Neuronal stem cell (in vitro differentiated cells): Measurements from ENCODE around the gene BLVRA.

Experiments used
- DNase-seq: peaks from one replicate; pipeline ENCODE4 v3.0.0-alpha.2; 2013; ENCODE audit warnings: low spot score
- H2AFZ ChIP-seq: one replicate; pipeline ENCODE4 v1.6.1; 2013; ENCODE audit warnings: mild to moderate bottlenecking, low read length, inconsistent platforms
- H2AK5ac ChIP-seq: 2 replicates; pipeline ENCODE4 v1.6.1; 2013; ENCODE audit warnings: low read depth, mild to moderate bottlenecking, inconsistent platforms, low read length, moderate library complexity, mixed read lengths
- H2BK120ac ChIP-seq: 2 replicates; pipeline ENCODE4 v1.6.1; 2013; ENCODE audit warnings: low read depth, mild to moderate bottlenecking, inconsistent platforms, low read length, moderate library complexity, mixed read lengths
- H2BK12ac ChIP-seq: one replicate; pipeline ENCODE4 v1.6.1; 2013; ENCODE audit warnings: low read length, inconsistent platforms
- H2BK15ac ChIP-seq: 2 replicates; pipeline ENCODE4 v1.6.1; 2013; ENCODE audit warnings: mild to moderate bottlenecking, low read length, inconsistent platforms, mixed read lengths
- H2BK5ac ChIP-seq: one replicate; pipeline ENCODE4 v1.6.1; 2013; ENCODE audit warnings: inconsistent platforms, mild to moderate bottlenecking, low read length, moderate library complexity
- H3K14ac ChIP-seq: one replicate; pipeline ENCODE4 v1.6.1; 2013; ENCODE audit warnings: low read length, inconsistent platforms
- H3K18ac ChIP-seq: 2 replicates; pipeline ENCODE4 v1.6.1; 2013; ENCODE audit warnings: low read length, inconsistent platforms
- H3K23ac ChIP-seq: 2 replicates; pipeline ENCODE4 v1.6.1; 2013; ENCODE audit warnings: low read depth, mild to moderate bottlenecking, mixed read lengths, low read length, inconsistent platforms; ENCODE audit not compliant: poor library complexity
- H3K27ac ChIP-seq: replicated peaks from 3 replicates; pipeline ENCODE4 v1.5.1; 2013; ENCODE audit warnings: low read length, inconsistent platforms
- H3K27me3 ChIP-seq, 3 experiments: 2 replicates each; pipeline ENCODE4 v1.6.1; 2013; ENCODE audit warnings: low read length in 3 of 3, mild to moderate bottlenecking in 2 of 3, inconsistent platforms in 1 of 3, low read depth in 1 of 3, mixed read lengths in 1 of 3, moderate library complexity in 1 of 3; ENCODE audit not compliant: control insufficient read depth in 3 of 3, insufficient read depth in 3 of 3
- H3K36me3 ChIP-seq, 2 donors: replicated peaks in 1 of 2; 2 replicates each; pipeline ENCODE4 v1.6.1; 2013; ENCODE audit warnings: low read length in 2 of 2; ENCODE audit not compliant: control insufficient read depth in 2 of 2, insufficient read depth in 2 of 2
- H3K4ac ChIP-seq: 2 replicates; pipeline ENCODE4 v1.6.1; 2013; ENCODE audit warnings: inconsistent platforms, mild to moderate bottlenecking, low read length, moderate library complexity
- H3K4me1 ChIP-seq, 2 donors: 1 replicate in 1 of 2; 2 replicates in 1 of 2; pipeline ENCODE4 v1.6.1; 2013; ENCODE audit warnings: low read length in 2 of 2, low read depth in 1 of 2; ENCODE audit not compliant: control insufficient read depth in 2 of 2, insufficient read depth in 1 of 2
- H3K4me2 ChIP-seq: one replicate; pipeline ENCODE4 v1.6.1; 2013; ENCODE audit warnings: mild to moderate bottlenecking, low read length, inconsistent platforms; ENCODE audit not compliant: insufficient read depth, poor library complexity, severe bottlenecking
- H3K4me3 ChIP-seq, 2 donors: 2 replicates each; pipeline ENCODE4 v1.5.1; 2013; ENCODE audit warnings: low read length in 2 of 2, mild to moderate bottlenecking in 2 of 2, inconsistent platforms in 1 of 2, moderate library complexity in 1 of 2
- H3K79me1 ChIP-seq: one replicate; pipeline ENCODE4 v1.6.1; 2013; ENCODE audit warnings: low read depth, mild to moderate bottlenecking, inconsistent platforms, low read length, moderate library complexity
- H3K9ac ChIP-seq: one replicate; pipeline ENCODE4 v1.6.1; 2013; ENCODE audit warnings: mild to moderate bottlenecking, low read depth, low read length, inconsistent platforms; ENCODE audit not compliant: poor library complexity
- H3K9me3 ChIP-seq, 2 donors: replicated peaks in 1 of 2; 2 replicates each; pipeline versions ENCODE3 to v1.6.1; 2013; ENCODE audit warnings: low read length in 2 of 2, mild to moderate bottlenecking in 2 of 2, inconsistent platforms in 1 of 2, low read depth in 1 of 2, mixed read lengths in 1 of 2, moderate library complexity in 1 of 2; ENCODE audit not compliant: control insufficient read depth in 2 of 2, insufficient read depth in 1 of 2
- H4K8ac ChIP-seq: one replicate; pipeline ENCODE4 v1.6.1; 2013; ENCODE audit warnings: low read depth, mild to moderate bottlenecking, inconsistent platforms, low read length, moderate library complexity
- H4K91ac ChIP-seq: one replicate; pipeline ENCODE4 v1.6.1; 2013; ENCODE audit warnings: low read length, low read depth, mild to moderate bottlenecking, inconsistent platforms; ENCODE audit not compliant: poor library complexity
- WGBS, 2 donors: extraction: QIAGEN DNeasy Blood & Tissue Kit; methylation state at CpG; one replicate each; pipeline ENCODE4 v1.1.7; 2013; ENCODE audit warnings: missing lambda C conversion rate in 2 of 2, mixed read lengths in 1 of 2; ENCODE audit not compliant: insufficient read length in 2 of 2, insufficient replicate concordance in 1 of 2; ENCODE audit errors: extremely low coverage in 2 of 2; 5-methylcytosine and 5-hydroxymethylcytosine counted together

BLVRA gene

DNA sequence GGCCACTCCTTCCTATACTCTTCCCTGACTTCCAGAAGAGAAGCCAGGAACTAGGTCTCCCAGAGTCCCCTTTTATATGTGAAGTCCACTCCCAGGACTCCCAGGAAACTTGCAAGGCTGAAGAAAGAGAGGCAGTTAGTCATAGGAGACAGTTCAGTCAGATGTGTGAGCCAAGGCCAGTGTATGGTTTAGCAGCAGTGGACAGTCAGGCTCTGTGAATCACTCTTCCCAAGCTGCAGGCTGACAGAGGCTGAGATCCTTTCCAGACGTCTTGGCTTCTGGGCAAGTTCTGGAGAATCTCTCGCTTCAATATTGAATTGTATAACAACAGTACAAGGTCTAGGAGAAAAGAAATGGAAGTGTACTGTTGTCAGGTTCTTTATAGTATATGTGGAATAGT lies 26.9 kb downstream of the BLVRA start:
- no peak overlapping the region for H3K27ac ChIP-seq

DNA sequence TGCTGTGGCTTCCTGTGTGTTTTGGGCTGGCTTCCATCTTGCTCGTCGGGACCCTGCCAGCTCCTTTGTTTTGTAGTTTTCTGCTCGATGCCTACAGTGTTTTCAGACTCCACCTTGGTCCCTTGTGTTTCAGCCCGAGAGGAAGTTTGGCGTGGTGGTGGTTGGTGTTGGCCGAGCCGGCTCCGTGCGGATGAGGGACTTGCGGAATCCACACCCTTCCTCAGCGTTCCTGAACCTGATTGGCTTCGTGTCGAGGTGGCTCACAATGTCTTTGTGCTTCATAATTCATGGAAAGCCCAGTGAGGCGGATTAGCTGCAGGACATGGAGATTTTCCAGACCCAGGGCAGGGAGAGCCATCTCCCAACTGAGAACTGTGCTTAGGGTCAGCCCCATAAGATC lies 29.3 kb downstream of the BLVRA start:
- H2BK120ac ChIP-seq, result no peak overlapping the region
- no peak overlapping the region for H3K23ac ChIP-seq
- H3K79me1 ChIP-seq, result no peaks in the 10 kb centered on the region
- H4K8ac ChIP-seq, result no peak overlapping the region
- no peak overlapping the region for H2BK12ac ChIP-seq
- no peak overlapping the region for H2AFZ ChIP-seq
- H4K91ac ChIP-seq, result no peak overlapping the region
- H3K4me3 ChIP-seq, result no peak overlapping the region
- no peak overlapping the region for H2AK5ac ChIP-seq
- H3K4ac ChIP-seq, result no peak overlapping the region
- no peak overlapping the region for H3K27ac ChIP-seq
- peaks cover 0 to 2% of the 10 kb centered on the region in 2 donors for H3K4me1 ChIP-seq
- H3K18ac ChIP-seq, result no peak overlapping the region
- no CpG with 5 or more reads among the region's 14 CpGs for WGBS, 2 donors
- no peak overlapping the region for H2BK15ac ChIP-seq
- H3K14ac ChIP-seq, result no peak overlapping the region
- no peak for DNase-seq
- no peak overlapping the region for H3K9ac ChIP-seq
- H2BK5ac ChIP-seq, result no peak overlapping the region
- H3K4me2 ChIP-seq, result no peak overlapping the region
- H3K27me3 ChIP-seq, result peaks cover 0 to 1% (median 0%) of the 10 kb centered on the region in 3 experiments
- peaks cover 0 to 1% of the 10 kb centered on the region in 2 donors for H3K36me3 ChIP-seq
- H3K9me3 ChIP-seq, result peaks cover 0 to 3% of the 10 kb centered on the region in 2 donors

More for the DNA sequence above, 26.9 kb downstream of the BLVRA start:
- no CpG with 5 or more reads among the region's 2 CpGs for WGBS, 2 donors
- Histone ChIP-seq H3K18ac (no peak overlapping the region), H3K36me3 (peaks cover 0 to 1% of the 10 kb centered on the region in 2 donors), H4K8ac (no peak overlapping the region), H2BK12ac (no peak overlapping the region), H2AK5ac (no peak overlapping the region), H3K4me3 (no peak overlapping the region), H3K9me3 (peaks cover 0 to 2% of the 10 kb centered on the region in 2 donors), H3K27me3 (peaks cover 0 to 1% (median 0%) of the 10 kb centered on the region in 3 experiments), H2BK15ac (no peak overlapping the region), H3K14ac (no peak overlapping the region), H3K9ac (no peak overlapping the region), H3K79me1 (no peaks in the 10 kb centered on the region), H3K23ac (no peak overlapping the region), H3K4ac (no peak overlapping the region), H3K4me2 (no peak overlapping the region), H2BK5ac (no peak overlapping the region), H4K91ac (no peak overlapping the region), H2AFZ (no peak overlapping the region), H2BK120ac (no peak overlapping the region), H3K4me1 (peaks cover 0 to 2% of the 10 kb centered on the region in 2 donors)
- no peak for DNase-seq

DNA sequence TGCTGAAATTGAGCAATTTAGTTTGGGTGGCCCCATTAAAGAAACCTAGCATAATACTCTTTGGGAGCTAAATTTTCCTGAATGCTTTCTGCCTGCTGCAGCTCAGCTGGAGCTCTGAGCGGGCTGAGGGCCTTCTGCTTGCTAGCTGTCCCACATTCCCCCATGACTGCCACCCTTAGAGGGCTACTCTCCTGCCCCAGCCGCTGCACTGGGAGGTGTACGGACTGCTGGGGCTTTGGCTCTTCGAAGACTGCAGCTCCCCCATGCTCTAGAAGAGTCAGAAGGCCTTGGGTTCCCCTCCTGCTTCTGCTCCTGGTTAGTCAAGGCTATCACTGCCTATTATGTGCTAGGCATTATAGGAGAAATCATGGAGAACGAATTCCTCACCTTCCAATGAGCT lies 31.5 kb downstream of the BLVRA start:
- no peak overlapping the region for H3K4me2 ChIP-seq
- no peak overlapping the region for H3K4me3 ChIP-seq
- no peak overlapping the region for H2BK5ac ChIP-seq
- no peak overlapping the region for H3K9ac ChIP-seq
- H3K9me3 ChIP-seq, result peaks cover 0 to 1% of the 10 kb centered on the region in 2 donors
- no peak overlapping the region for H2BK12ac ChIP-seq
- H3K79me1 ChIP-seq, result no peaks in the 10 kb centered on the region
- H4K8ac ChIP-seq, result peak overlapping the region; percentile 43
- H2AFZ ChIP-seq, result no peak overlapping the region
- no peak overlapping the region for H3K27ac ChIP-seq
- H2BK120ac ChIP-seq, result no peak overlapping the region
- H3K4ac ChIP-seq, result no peak overlapping the region
- H3K23ac ChIP-seq, result no peak overlapping the region
- H2BK15ac ChIP-seq, result no peak overlapping the region
- peak overlapping the region; percentile 67 for H3K18ac ChIP-seq
- no CpG with 5 or more reads among the region's 5 CpGs for WGBS, 2 donors
- no peak for DNase-seq
- H4K91ac ChIP-seq, result no peak overlapping the region
- peaks cover 0 to 2% of the 10 kb centered on the region in 2 donors for H3K4me1 ChIP-seq
- H3K36me3 ChIP-seq, result peaks cover 0 to 1% of the 10 kb centered on the region in 2 donors
- H3K14ac ChIP-seq, result no peak overlapping the region
- no peak overlapping the region for H2AK5ac ChIP-seq
- peaks cover 0 to 1% (median 0%) of the 10 kb centered on the region in 3 experiments for H3K27me3 ChIP-seq

DNA sequence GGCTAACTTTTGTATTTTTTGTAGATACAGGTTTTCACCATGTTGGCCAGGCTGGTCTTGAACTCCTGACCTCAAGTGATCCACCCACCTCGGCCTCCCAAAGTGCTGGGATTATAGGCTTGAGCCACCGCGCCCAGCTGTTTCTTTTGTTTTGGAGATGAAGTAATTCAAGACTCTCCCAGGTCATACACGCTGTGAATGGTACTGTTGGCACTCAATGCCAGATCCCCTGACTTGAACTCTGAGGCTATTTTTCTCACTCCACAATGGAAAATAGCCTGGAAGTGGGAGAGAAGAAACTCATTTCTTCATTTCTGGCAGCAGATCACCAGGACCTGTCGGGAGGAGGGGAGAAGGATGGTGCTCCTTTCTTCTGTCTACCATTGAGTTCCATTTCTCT lies 32.4 kb downstream of the BLVRA start:
- H3K9ac ChIP-seq, result no peak overlapping the region
- no peak overlapping the region for H3K27ac ChIP-seq
- peaks cover 0 to 2% of the 10 kb centered on the region in 2 donors for H3K4me1 ChIP-seq
- H2BK15ac ChIP-seq, result no peak overlapping the region
- no peaks in the 10 kb centered on the region for H3K79me1 ChIP-seq
- H4K8ac ChIP-seq, result no peak overlapping the region
- no peak overlapping the region for H2BK12ac ChIP-seq
- no peak overlapping the region for H2AFZ ChIP-seq
- WGBS, 2 donors, result no CpG with 5 or more reads among the region's 5 CpGs
- H3K36me3 ChIP-seq, result peaks cover 0 to 1% of the 10 kb centered on the region in 2 donors
- DNase-seq, result no peak
- H3K23ac ChIP-seq, result no peak overlapping the region
- H3K4me2 ChIP-seq, result no peak overlapping the region
- no peak overlapping the region for H2BK5ac ChIP-seq
- no peak overlapping the region for H3K4ac ChIP-seq
- H3K27me3 ChIP-seq, result peaks cover 0 to 1% (median 0%) of the 10 kb centered on the region in 3 experiments
- no peak overlapping the region for H3K14ac ChIP-seq
- no peak overlapping the region for H3K18ac ChIP-seq
- H3K9me3 ChIP-seq, result peaks cover 0 to 1% of the 10 kb centered on the region in 2 donors
- no peak overlapping the region for H2AK5ac ChIP-seq
- no peak overlapping the region for H3K4me3 ChIP-seq
- no peak overlapping the region for H4K91ac ChIP-seq
- H2BK120ac ChIP-seq, result no peak overlapping the region
